GM23248 (cell line): ENCODE measurements around the gene PANX1. TPM values are rescaled to one million over a fixed set of nuclear protein-coding genes. Genes with fewer than 3 reads are reported as not detected.

Experiments used
- DNase-seq: peaks from one replicate; pipeline ENCODE4 v3.0.0-alpha.2; 2015
- H2AFZ ChIP-seq: fragments of 200-600 bp; sonication (generic); 2 replicates; pipeline ENCODE4 v1.6.1; 2016; ENCODE audit warnings: antibody characterized with exemption
- H3F3A ChIP-seq: fragments of 200-600 bp; sonication (generic); 2 replicates; pipeline ENCODE4 v1.6.1; 2016; ENCODE audit warnings: mild to moderate bottlenecking, antibody characterized with exemption, mixed run types; ENCODE audit not compliant: insufficient read depth
- H3K27ac ChIP-seq: fragments of 200-600 bp; sonication (generic); 2 replicates; pipeline ENCODE4 v1.5.1; 2016; ENCODE audit warnings: mild to moderate bottlenecking
- H3K27me3 ChIP-seq: fragments of 200-600 bp; sonication (generic); replicated peaks from 2 replicates; pipeline ENCODE4 v1.6.1; 2016; ENCODE audit warnings: mild to moderate bottlenecking; ENCODE audit not compliant: insufficient read depth
- H3K36me3 ChIP-seq: fragments of 200-600 bp; sonication (generic); 2 replicates; pipeline ENCODE4 v1.6.1; 2016; ENCODE audit warnings: low read depth, mild to moderate bottlenecking
- H3K4me1 ChIP-seq: fragments of 200-600 bp; sonication (generic); 2 replicates; pipeline ENCODE4 v1.6.1; 2016; ENCODE audit warnings: mild to moderate bottlenecking; ENCODE audit not compliant: insufficient read depth
- H3K4me2 ChIP-seq: fragments of 200-600 bp; sonication (generic); one replicate; pipeline ENCODE4 v1.6.1; 2016; ENCODE audit warnings: mild to moderate bottlenecking; ENCODE audit not compliant: unreplicated experiment
- H3K4me3 ChIP-seq: fragments of 200-600 bp; sonication (generic); 2 replicates; pipeline ENCODE4 v1.5.1; 2016; ENCODE audit warnings: mild to moderate bottlenecking
- H3K79me2 ChIP-seq: fragments of 200-600 bp; sonication (generic); 2 replicates; pipeline ENCODE4 v1.6.1; 2016; ENCODE audit warnings: mild to moderate bottlenecking; ENCODE audit not compliant: insufficient read depth
- H3K9ac ChIP-seq: fragments of 200-600 bp; sonication (generic); 2 replicates; pipeline ENCODE4 v1.6.1; 2016; ENCODE audit warnings: mild to moderate bottlenecking
- H3K9me2 ChIP-seq: fragments of 200-600 bp; sonication (generic); 2 replicates; pipeline ENCODE4 v1.6.1; 2016; ENCODE audit warnings: mixed run types, mild to moderate bottlenecking, moderate library complexity; ENCODE audit not compliant: insufficient read depth
- H3K9me3 ChIP-seq: fragments of 200-600 bp; sonication (generic); one replicate; pipeline ENCODE4 v1.6.1; 2017; ENCODE audit warnings: low read depth
- H4K20me1 ChIP-seq: fragments of 200-600 bp; sonication (generic); 2 replicates; pipeline ENCODE4 v1.6.0; 2016; ENCODE audit not compliant: insufficient read depth
- EZH2 ChIP-seq: fragments of 200-600 bp; sonication (generic); IDR thresholded peaks from 2 replicates; pipeline ENCODE4 v1.6.1; 2018; ENCODE audit warnings: antibody characterized with exemption, mild to moderate bottlenecking; ENCODE audit not compliant: insufficient read depth, poor library complexity, severe bottlenecking
- EZH2phosphoT487 ChIP-seq: fragments of 200-600 bp; sonication (generic); IDR thresholded peaks from 2 replicates; pipeline ENCODE4 v1.6.1; 2018; ENCODE audit warnings: antibody characterized with exemption, moderate library complexity, mild to moderate bottlenecking, low read depth; ENCODE audit not compliant: insufficient read depth
- WGBS, 2 experiments: methylation state at CpG; one replicate each; pipeline ENCODE4 v1.1.6; 2015 to 2017; ENCODE audit warnings: low lambda C conversion rate in 2 of 2, low coverage in 1 of 2; ENCODE audit errors: missing lambda C conversion rate in 2 of 2; 5-methylcytosine and 5-hydroxymethylcytosine counted together
- in situ Hi-C: fragments of 300-500 bp; cut with MboI; formaldehyde crosslinking; loops from 2 replicates; pipeline ENCODE4 v1.15.0; 2020
- polyA plus RNA-seq: library from polyadenylated mRNA; unstranded; fragments of >200 nt; fragmentation: Nextera tagmentation; extraction: Ambion mirVana; gene quantifications from 2 replicates; pipeline ENCODE4 v1.2.1, GENCODE V29; 2016
- total RNA-seq: library from RNA; depleted of rRNA; stranded (reverse); fragments of >200 nt; shearing (Covaris generic); gene quantifications from 2 replicates; pipeline ENCODE4 v1.2.3, GENCODE V29; 2014

PANX1 gene
- total and polyA plus RNA-seq, 2 experiments from 2014 or later, result 19.7 to 43.9 TPM

DNA sequence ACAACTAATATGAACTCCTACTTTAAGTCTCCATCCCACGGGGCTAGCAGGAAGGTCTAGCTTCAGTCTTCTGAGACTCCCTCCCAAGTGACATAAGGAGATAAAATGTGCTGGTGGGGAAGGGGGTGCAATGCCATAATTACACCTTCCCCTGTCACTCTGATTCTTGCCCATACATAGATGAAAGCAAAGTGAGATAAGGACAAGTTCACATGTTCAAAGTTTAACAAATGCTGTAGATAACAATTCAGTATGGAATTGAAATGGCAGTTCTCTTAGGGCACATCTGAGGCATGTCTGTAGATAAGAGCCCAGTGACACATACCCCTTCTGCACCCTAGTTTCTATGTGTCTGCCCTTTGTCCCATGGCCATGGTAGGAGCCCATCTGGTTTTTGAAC, 38.2 kb upstream of the PANX1 start:
- H3F3A ChIP-seq, result no peaks in the 10 kb centered on the region
- 31 to 35% methylated on average over 1 of the region's 1 CpG for WGBS, 2 experiments
- in situ Hi-C loops, result no loop called here

DNA sequence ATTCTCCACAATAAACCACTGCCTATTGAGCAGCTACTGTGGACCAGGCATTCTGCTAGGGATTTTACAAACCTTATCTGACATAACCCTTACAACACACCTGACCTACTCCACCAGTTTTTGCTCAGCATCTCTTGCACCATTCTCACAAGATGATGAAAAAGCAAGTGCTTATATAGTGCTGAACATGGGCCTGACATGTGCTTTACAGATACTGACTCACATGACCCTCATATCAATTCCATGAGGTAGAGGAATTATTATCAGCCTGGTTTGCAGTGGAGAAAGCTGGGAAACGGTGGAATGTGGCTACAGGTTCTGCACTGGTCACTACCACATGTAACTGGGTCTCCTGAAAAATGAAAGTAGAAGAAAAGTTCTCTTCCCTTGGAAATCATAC, 37.5 kb upstream of the PANX1 start:
- DNase-seq, result no peak
- H3K9ac ChIP-seq, result no peak overlapping the region
- no peaks in the 10 kb centered on the region for H3K9me3 ChIP-seq
- no peaks in the 10 kb centered on the region for H3K4me1 ChIP-seq
- TF ChIP-seq EZH2phosphoT487, result no peak
- no peak for TF ChIP-seq EZH2
- H3K79me2 ChIP-seq, result no peaks in the 10 kb centered on the region
- WGBS, 2 experiments, result 0 to 5% methylated on average over 1 of the region's 1 CpG
- no peak overlapping the region for H3K4me3 ChIP-seq
- no peak overlapping the region for H3K4me2 ChIP-seq
- no peaks in the 10 kb centered on the region for H3K9me2 ChIP-seq
- no peak overlapping the region for H3K27ac ChIP-seq
- H3K36me3 ChIP-seq, result no peaks in the 10 kb centered on the region
- in situ Hi-C loops, result no loop called here
- H4K20me1 ChIP-seq, result no peaks in the 10 kb centered on the region
- no peak overlapping the region for H2AFZ ChIP-seq
- H3K27me3 ChIP-seq, result no peaks in the 10 kb centered on the region
- no peaks in the 10 kb centered on the region for H3F3A ChIP-seq

More for the DNA sequence above, 38.2 kb upstream of the PANX1 start:
- H3K27me3 ChIP-seq, result no peaks in the 10 kb centered on the region
- TF ChIP-seq EZH2phosphoT487 (no peak), EZH2 (no peak)
- H3K27ac ChIP-seq, result no peak overlapping the region
- no peaks in the 10 kb centered on the region for H3K9me3 ChIP-seq
- no peaks in the 10 kb centered on the region for H3K9me2 ChIP-seq
- no peak overlapping the region for H3K4me3 ChIP-seq
- no peak overlapping the region for H3K9ac ChIP-seq
- no peak for DNase-seq
- H4K20me1 ChIP-seq, result no peaks in the 10 kb centered on the region
- H3K36me3 ChIP-seq, result no peaks in the 10 kb centered on the region
- H3K4me1 ChIP-seq, result no peaks in the 10 kb centered on the region
- no peak overlapping the region for H2AFZ ChIP-seq
- H3K79me2 ChIP-seq, result no peaks in the 10 kb centered on the region
- H3K4me2 ChIP-seq, result no peak overlapping the region

GRCh38 chr11:94100253-94100652, 28.4 kb upstream of the PANX1 start:
- Histone ChIP-seq H3K27ac (no peak overlapping the region), H3K9me2 (no peaks in the 10 kb centered on the region), H4K20me1 (no peaks in the 10 kb centered on the region), H3K9me3 (no peaks in the 10 kb centered on the region), H3K27me3 (no peaks in the 10 kb centered on the region), H3K36me3 (no peaks in the 10 kb centered on the region), H3K4me1 (no peaks in the 10 kb centered on the region), H3F3A (no peaks in the 10 kb centered on the region), H3K9ac (no peak overlapping the region), H3K79me2 (no peaks in the 10 kb centered on the region), H3K4me2 (no peak overlapping the region), H3K4me3 (no peak overlapping the region), H2AFZ (no peak overlapping the region)
- TF ChIP-seq EZH2 (no peak), EZH2phosphoT487 (no peak)
- in situ Hi-C loops, result no loop called here
- no peak for DNase-seq

GRCh38 chr11:94103471-94103870, 25.2 kb upstream of the PANX1 start:
- H3K9me3 ChIP-seq, result no peaks in the 10 kb centered on the region
- H3K4me1 ChIP-seq, result no peaks in the 10 kb centered on the region
- H3K27me3 ChIP-seq, result no peaks in the 10 kb centered on the region
- H4K20me1 ChIP-seq, result no peaks in the 10 kb centered on the region
- H3K9me2 ChIP-seq, result no peaks in the 10 kb centered on the region
- TF ChIP-seq EZH2 (no peak), EZH2phosphoT487 (no peak)
- H2AFZ ChIP-seq, result no peak overlapping the region
- no peaks in the 10 kb centered on the region for H3F3A ChIP-seq
- H3K4me2 ChIP-seq, result no peak overlapping the region
- H3K27ac ChIP-seq, result no peak overlapping the region
- no peak overlapping the region for H3K9ac ChIP-seq
- H3K36me3 ChIP-seq, result no peaks in the 10 kb centered on the region
- no peak overlapping the region for H3K4me3 ChIP-seq
- DNase-seq, result no peak
- in situ Hi-C loops, result no loop called here
- WGBS, 2 experiments, result 45 to 50% methylated on average over 1 of the region's 1 CpG
- H3K79me2 ChIP-seq, result no peaks in the 10 kb centered on the region

GRCh38 chr11:94104734-94105133, 23.9 kb upstream of the PANX1 start:
- H3K4me2 ChIP-seq, result no peak overlapping the region
- in situ Hi-C loops, result no loop called here

More at GRCh38 chr11:94104734-94105133, 23.9 kb upstream of the PANX1 start:
- H3K36me3 ChIP-seq, result no peaks in the 10 kb centered on the region
- H3K27me3 ChIP-seq, result no peaks in the 10 kb centered on the region
- no peaks in the 10 kb centered on the region for H4K20me1 ChIP-seq
- no peak overlapping the region for H3K4me3 ChIP-seq
- no peaks in the 10 kb centered on the region for H3K9me2 ChIP-seq
- no peak for TF ChIP-seq EZH2phosphoT487
- no peak for TF ChIP-seq EZH2
- H2AFZ ChIP-seq, result no peak overlapping the region
- H3F3A ChIP-seq, result no peaks in the 10 kb centered on the region
- no peaks in the 10 kb centered on the region for H3K4me1 ChIP-seq
- no peak overlapping the region for H3K27ac ChIP-seq
- DNase-seq, result no peak
- H3K9ac ChIP-seq, result no peak overlapping the region
- H3K79me2 ChIP-seq, result no peaks in the 10 kb centered on the region
- H3K9me3 ChIP-seq, result no peaks in the 10 kb centered on the region
